Transverse colon (tissue), 4 donors: Measurements from ENCODE around the gene ARHGEF7.

Source experiments
- EP300 ChIP-seq: sonication (generic); formaldehyde crosslinking; IDR thresholded peaks from one replicate; pipeline ENCODE4 v1.6.1; 2017; ENCODE audit warnings: antibody characterized with exemption, low read depth
- POLR2A ChIP-seq: fragments of 450-650 bp; IDR thresholded peaks from one replicate; pipeline ENCODE4 v1.6.1; 2016; ENCODE audit warnings: antibody characterized with exemption, mild to moderate bottlenecking, moderate library complexity
- POLR2AphosphoS5 ChIP-seq, 3 donors: sonication (generic); formaldehyde crosslinking; IDR thresholded peaks; one replicate each; pipeline ENCODE4 v1.6.1; 2016; ENCODE audit warnings: antibody characterized with exemption in 3 of 3
- TF ChIP-seq, protein P1 (sequence below), 5 experiments: fragments of 200-600 bp in 3 of 5; fragments of 450-650 bp in 2 of 5; sonication (generic) in 3 of 5; IDR thresholded peaks; 1 replicate in 2 of 5; 2 replicates in 3 of 5; pipeline ENCODE4 v1.5.1; 2016 to 2017; ENCODE audit warnings: antibody characterized with exemption in 5 of 5, inconsistent platforms in 3 of 5, mild to moderate bottlenecking in 2 of 5, moderate library complexity in 1 of 5

DNA sequence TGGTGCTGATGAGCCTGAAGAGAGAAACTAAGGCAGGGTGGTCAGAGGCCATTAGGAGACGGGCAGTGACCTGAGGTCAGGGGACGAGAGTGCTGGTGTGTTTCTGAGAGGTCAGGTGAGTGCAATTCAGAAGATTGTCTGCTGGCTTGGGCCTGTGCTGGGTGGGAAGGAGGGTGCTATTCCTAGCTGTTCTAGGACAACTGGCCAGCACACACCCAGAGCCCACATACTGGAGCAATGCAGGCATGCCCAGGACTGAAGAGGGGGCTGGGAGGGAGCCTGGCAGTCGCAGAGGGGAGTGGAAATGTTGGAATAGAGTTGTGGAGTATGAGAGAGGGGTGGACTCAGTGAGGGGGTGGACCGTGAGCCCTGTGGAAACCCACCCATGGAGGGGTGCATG is 16.5 kb downstream of the ARHGEF7 start:
- no peak for TF ChIP-seq POLR2A
- TF ChIP-seq, protein P1, sequence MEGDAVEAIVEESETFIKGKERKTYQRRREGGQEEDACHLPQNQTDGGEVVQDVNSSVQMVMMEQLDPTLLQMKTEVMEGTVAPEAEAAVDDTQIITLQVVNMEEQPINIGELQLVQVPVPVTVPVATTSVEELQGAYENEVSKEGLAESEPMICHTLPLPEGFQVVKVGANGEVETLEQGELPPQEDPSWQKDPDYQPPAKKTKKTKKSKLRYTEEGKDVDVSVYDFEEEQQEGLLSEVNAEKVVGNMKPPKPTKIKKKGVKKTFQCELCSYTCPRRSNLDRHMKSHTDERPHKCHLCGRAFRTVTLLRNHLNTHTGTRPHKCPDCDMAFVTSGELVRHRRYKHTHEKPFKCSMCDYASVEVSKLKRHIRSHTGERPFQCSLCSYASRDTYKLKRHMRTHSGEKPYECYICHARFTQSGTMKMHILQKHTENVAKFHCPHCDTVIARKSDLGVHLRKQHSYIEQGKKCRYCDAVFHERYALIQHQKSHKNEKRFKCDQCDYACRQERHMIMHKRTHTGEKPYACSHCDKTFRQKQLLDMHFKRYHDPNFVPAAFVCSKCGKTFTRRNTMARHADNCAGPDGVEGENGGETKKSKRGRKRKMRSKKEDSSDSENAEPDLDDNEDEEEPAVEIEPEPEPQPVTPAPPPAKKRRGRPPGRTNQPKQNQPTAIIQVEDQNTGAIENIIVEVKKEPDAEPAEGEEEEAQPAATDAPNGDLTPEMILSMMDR (IDR thresholded peaks at IDR 0.05): no peak
- TF ChIP-seq POLR2AphosphoS5 (IDR thresholded peaks at IDR 0.05): no peak
- TF ChIP-seq EP300: no peak
